Measurements from ENCODE around the gene TSHZ2. TPM values are rescaled to one million over a fixed set of nuclear protein-coding genes. Genes with fewer than 3 reads are reported as not detected.

Gene TSHZ2
- total and polyA plus RNA-seq, 9 of the 15 experiments (the other 6 are each of a cell fraction or from before 2014, with no cell fraction given), result 0.03 to 0.20 (median 0.05) TPM; not detected in 4

DNA sequence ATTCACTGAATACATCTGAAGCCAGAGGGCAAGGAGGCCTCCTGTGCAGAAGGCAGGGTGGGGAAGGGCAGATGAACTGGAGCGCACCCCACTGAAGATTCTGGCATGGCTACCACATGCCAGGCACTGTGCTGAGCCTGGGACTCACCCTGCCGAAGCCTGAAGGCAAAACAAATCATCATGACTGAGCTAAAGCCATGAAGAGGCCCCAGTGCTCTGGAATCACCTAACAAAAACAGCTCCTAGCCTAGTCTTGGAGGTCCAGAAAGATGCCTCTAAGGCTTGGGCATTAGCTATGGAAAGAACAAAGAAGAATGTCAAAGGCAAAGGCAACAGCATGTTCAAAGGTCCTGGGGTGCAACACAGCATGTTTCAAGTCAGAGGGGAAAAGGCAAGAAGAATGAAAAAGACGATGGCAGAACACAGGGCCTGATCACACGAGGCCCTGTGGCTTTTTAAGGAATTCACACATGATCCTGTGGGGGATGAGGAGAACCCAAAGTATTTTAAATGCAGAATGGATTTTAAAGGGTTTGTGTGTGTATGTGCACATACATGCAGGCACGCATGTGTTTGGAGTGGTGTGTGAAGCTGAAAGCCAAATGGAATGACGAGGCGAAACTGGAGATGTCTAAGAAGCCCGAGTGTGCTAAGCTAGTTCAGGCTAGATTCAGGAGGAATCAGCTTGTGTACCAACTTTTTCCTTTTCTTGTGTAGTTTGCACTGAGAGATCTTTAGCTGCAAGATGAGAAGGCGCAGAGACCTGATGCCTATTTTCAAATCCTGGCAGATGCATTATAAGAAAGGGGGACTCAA, 360.1 kb downstream of the TSHZ2 start:
- FAIRE-seq, result peak; percentile 67
- peak; percentile 44 for ATAC-seq
- Histone ChIP-seq H3K79me2 (ENCODE audit: control insufficient read depth, insufficient read depth, low read length) (no peaks in the 10 kb centered on the region), H3K27ac (ENCODE audit: extremely low read depth, low read depth, low read length) (peak overlapping the region; percentile 82), H3K9ac (ENCODE audit: insufficient read depth in 1 of 2, low read depth in 2 of 2, low read length in 2 of 2) (peak overlapping the region in 1 of 2 experiments; percentile 26; a peak in 2 of 4 replicates), H3K9me1 (ENCODE audit: control insufficient read depth, insufficient read depth, low read length) (peaks cover 4% of the 10 kb centered on the region), H3K27me3 (ENCODE audit: control insufficient read depth in 2 of 2, insufficient read depth in 2 of 2, low read length in 2 of 2) (no peaks in the 10 kb centered on the region), H3K4me3 (no peak overlapping the region), H3K9me3 (replicated peaks; ENCODE audit: control insufficient read depth, insufficient read depth, low read depth, low read length) (no peaks in the 10 kb centered on the region), H2AFZ (ENCODE audit: low read depth, low read length) (peak overlapping the region; percentile 86), H3K4me2 (ENCODE audit: insufficient read depth, low read length) (peak overlapping the region; percentile 68; the same call in 1 of the 2 replicates), H4K20me1 (replicated peaks; ENCODE audit: control insufficient read depth, insufficient read depth, low read length) (no peaks in the 10 kb centered on the region), H3K36me3 (ENCODE audit: control insufficient read depth, insufficient read depth, low read length) (no peaks in the 10 kb centered on the region), H3K4me1 (replicated peaks in 1 of 2; ENCODE audit: control insufficient read depth in 2 of 2, insufficient read depth in 2 of 2, low read length in 2 of 2) (peaks cover 13 to 34% of the 10 kb centered on the region in 2 experiments)
- 48% methylated on average over 8 of the region's 9 CpGs for WGBS (ENCODE audit: insufficient coverage, low coverage, missing lambda C conversion rate)
- no TSS peak for BruUV-seq (replicated peaks)
- peak in 2 of 4 experiments; percentile 38 to 60 for DNase-seq (ENCODE audit: extremely low read depth in 1 of 4, low spot score in 3 of 4)
- intact Hi-C loops (cut with micrococcal nuclease) (no loop called here), in situ Hi-C loops (cut with MboI) (no loop called here)
- CTCF ChIA-PET (ENCODE audit: low intra/inter-chr PET ratio), result interaction anchor here (0.5 kb wide), 2 partner anchors 23 to 178 kb away, joined by 3 read pairs; no protein-coding TSS in a partner anchor
- POLR2A ChIA-PET, result interaction anchor here (0.5 to 1.3 kb wide), 3 partner anchors 10 to 51 kb away, joined by 3 to 4 read pairs (median 4); no protein-coding TSS in a partner anchor
- TF ChIP-seq HDAC3 (IDR thresholded peaks at IDR 0.05; ENCODE audit: borderline replicate concordance, partially characterized antibody) (no peak), KDM1A (IDR thresholded peaks at IDR 0.05) (peak; percentile 25 to 31; a peak in 2 of 4 replicates), TRIM24 (IDR thresholded peaks at IDR 0.05) (peak in 1 of 2 experiments; percentile 40; a peak in 1 of 4 replicates), PCBP2 (IDR thresholded peaks at IDR 0.05; ENCODE audit: low read depth, low read length, poor library complexity, severe bottlenecking) (no peak), SMARCA5 (IDR thresholded peaks at IDR 0.05) (peak; percentile 56; the same call in 1 of the 2 replicates), ZNF12 (CRISPR knock-in tag; IDR thresholded peaks at IDR 0.05) (no peak), BHLHE40 (IDR thresholded peaks at IDR 0.05; ENCODE audit: low read length) (0 out of 2 replicates have a peak, but pooled peaks have one; percentile 8), L3MBTL2 (IDR thresholded peaks at IDR 0.05) (peak; percentile 37), ZNF583 (CRISPR knock-in tag; IDR thresholded peaks at IDR 0.05) (no peak), TAF1 (IDR thresholded peaks at IDR 0.05; ENCODE audit: control insufficient read depth, extremely low read depth, insufficient read depth, low read length, severe bottlenecking) (peak; percentile 25), REST (IDR thresholded peaks at IDR 0.05; ENCODE audit: borderline replicate concordance) (peak; percentile 88), REST (CRISPR knock-in tag; IDR thresholded peaks at IDR 0.05; ENCODE audit: low read depth) (no peak), BRF2 (IDR thresholded peaks at IDR 0.05; ENCODE audit: borderline replicate concordance, insufficient read depth, insufficient read length) (no peak)
